A549 (cell line): ENCODE data around the gene OR8K1.

Experiments used
- BHLHE40 ChIP-seq: IDR thresholded peaks from 2 replicates; pipeline ENCODE4 v1.6.1; 2012; ENCODE audit warnings: low read depth, low read length, inconsistent platforms
- CEBPB ChIP-seq, 2 experiments: fragments of >200 bp in 1 of 2; sonication (Bioruptor Twin) in 1 of 2; formaldehyde crosslinking in 1 of 2; IDR thresholded peaks; 2 replicates each; pipeline ENCODE4 v1.6.1; 2012 to 2016
- HOXB13 ChIP-seq: fragments of 250-450 bp; sonication (Bioruptor Pico); IDR thresholded peaks from 2 replicates; pipeline ENCODE4 v1.5.0; 2020; ENCODE audit warnings: low read depth, mild to moderate bottlenecking, moderate library complexity
- KDM1A ChIP-seq: fragments of 200-600 bp; sonication (generic); IDR thresholded peaks from 2 replicates; pipeline ENCODE4 v1.6.1; 2016; ENCODE audit warnings: low read depth, mild to moderate bottlenecking
- POLR2A ChIP-seq: IDR thresholded peaks from 2 replicates; pipeline ENCODE4 v1.6.1; 2012; ENCODE audit warnings: mild to moderate bottlenecking, low read length
- TF ChIP-seq, protein P1 (sequence below): fragments of >200 bp; sonication (Bioruptor Twin); formaldehyde crosslinking; IDR thresholded peaks from 3 replicates; pipeline ENCODE4 v1.5.1; 2016

DNA sequence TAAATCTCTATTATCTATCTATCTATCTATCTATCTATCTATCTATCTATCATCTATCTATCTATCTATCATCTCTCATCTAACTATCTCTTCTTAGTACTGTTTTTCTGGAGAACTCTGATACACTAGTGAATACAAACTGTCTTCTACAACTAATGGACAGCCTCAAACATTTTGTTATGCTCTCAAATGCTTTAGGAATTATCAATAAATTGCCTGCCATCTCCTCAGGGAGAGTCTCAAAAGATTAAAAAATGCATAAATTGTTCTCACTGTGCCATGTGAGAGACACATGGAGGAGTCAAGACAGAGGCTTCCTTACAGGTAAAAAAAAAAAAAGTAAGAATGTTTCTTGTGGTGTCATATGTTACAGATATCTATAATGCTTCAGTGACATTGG lies 31.0 kb upstream of the OR8K1 start, which contains the start of gene OR8K3:
- TF ChIP-seq HOXB13 (CRISPR knock-in tag) (no peak), BHLHE40 (no peak), POLR2A (no peak), KDM1A (no peak), CEBPB (IDR thresholded peaks at IDR 0.05) (no peak)
- TF ChIP-seq, protein P1, sequence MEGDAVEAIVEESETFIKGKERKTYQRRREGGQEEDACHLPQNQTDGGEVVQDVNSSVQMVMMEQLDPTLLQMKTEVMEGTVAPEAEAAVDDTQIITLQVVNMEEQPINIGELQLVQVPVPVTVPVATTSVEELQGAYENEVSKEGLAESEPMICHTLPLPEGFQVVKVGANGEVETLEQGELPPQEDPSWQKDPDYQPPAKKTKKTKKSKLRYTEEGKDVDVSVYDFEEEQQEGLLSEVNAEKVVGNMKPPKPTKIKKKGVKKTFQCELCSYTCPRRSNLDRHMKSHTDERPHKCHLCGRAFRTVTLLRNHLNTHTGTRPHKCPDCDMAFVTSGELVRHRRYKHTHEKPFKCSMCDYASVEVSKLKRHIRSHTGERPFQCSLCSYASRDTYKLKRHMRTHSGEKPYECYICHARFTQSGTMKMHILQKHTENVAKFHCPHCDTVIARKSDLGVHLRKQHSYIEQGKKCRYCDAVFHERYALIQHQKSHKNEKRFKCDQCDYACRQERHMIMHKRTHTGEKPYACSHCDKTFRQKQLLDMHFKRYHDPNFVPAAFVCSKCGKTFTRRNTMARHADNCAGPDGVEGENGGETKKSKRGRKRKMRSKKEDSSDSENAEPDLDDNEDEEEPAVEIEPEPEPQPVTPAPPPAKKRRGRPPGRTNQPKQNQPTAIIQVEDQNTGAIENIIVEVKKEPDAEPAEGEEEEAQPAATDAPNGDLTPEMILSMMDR, result no peak
